ENCODE results near the gene ZYX. TPM values are rescaled to one million over a fixed set of nuclear protein-coding genes. Genes with fewer than 3 reads are reported as not detected.

The ZYX gene
- total and polyA plus RNA-seq, 9 of the 15 experiments (the other 6 are each of a cell fraction or from before 2014, with no cell fraction given): 1.8 to 130 (median 15.7) TPM

DNA sequence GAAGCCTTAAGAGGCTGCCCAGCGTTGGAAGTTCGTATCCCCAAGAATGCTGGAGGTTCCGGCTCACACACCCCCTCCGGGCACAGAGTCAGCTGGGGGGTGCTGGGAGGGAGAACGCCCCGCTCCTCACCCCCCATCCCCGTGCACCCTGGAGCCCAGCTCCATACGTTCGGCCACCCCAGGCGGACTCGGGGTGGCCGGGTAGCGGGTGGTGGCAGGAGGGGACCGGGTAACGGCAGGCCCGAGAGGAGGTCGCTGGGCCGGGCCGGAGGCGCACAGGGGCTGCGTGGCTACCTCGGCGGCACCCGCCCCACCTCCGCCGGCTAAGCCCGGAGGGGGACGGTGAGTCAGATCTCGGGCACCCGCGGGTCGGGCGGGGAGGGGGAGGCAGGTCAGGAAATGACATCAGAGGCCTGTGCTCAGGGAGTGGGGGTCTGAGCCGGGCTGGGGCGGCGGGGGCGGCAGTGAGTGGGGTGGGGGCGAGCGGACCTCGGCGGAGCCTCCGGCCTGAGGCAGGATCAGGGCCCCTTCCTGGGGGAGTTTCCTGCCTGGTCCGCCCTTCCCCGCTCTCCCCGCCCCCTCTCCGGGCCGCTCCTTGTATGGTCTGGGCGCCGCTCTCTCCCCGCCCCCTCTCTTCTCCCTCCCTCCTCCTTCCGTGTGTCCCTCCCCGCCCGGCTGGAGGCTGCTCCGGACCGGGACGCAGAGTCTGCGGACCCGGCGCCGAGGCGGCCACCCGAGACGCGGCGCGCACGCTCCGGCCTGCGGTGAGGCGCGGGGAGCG, at the start of gene ZYX (continued):
- TF ChIP-seq, protein P1, sequence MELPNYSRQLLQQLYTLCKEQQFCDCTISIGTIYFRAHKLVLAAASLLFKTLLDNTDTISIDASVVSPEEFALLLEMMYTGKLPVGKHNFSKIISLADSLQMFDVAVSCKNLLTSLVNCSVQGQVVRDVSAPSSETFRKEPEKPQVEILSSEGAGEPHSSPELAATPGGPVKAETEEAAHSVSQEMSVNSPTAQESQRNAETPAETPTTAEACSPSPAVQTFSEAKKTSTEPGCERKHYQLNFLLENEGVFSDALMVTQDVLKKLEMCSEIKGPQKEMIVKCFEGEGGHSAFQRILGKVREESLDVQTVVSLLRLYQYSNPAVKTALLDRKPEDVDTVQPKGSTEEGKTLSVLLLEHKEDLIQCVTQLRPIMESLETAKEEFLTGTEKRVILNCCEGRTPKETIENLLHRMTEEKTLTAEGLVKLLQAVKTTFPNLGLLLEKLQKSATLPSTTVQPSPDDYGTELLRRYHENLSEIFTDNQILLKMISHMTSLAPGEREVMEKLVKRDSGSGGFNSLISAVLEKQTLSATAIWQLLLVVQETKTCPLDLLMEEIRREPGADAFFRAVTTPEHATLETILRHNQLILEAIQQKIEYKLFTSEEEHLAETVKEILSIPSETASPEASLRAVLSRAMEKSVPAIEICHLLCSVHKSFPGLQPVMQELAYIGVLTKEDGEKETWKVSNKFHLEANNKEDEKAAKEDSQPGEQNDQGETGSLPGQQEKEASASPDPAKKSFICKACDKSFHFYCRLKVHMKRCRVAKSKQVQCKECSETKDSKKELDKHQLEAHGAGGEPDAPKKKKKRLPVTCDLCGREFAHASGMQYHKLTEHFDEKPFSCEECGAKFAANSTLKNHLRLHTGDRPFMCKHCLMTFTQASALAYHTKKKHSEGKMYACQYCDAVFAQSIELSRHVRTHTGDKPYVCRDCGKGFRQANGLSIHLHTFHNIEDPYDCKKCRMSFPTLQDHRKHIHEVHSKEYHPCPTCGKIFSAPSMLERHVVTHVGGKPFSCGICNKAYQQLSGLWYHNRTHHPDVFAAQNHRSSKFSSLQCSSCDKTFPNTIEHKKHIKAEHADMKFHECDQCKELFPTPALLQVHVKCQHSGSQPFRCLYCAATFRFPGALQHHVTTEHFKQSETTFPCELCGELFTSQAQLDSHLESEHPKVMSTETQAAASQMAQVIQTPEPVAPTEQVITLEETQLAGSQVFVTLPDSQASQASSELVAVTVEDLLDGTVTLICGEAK (IDR thresholded peaks at IDR 0.05): peak; percentile 48
- TF ChIP-seq, protein P1 (CRISPR knock-in tag; IDR thresholded peaks at IDR 0.05): no peak
- TF ChIP-seq ZNF274 (IDR thresholded peaks at IDR 0.05; ENCODE audit: borderline replicate concordance, low read depth, low read length): no peak
- TF ChIP-seq RB1 (IDR thresholded peaks at IDR 0.05; ENCODE audit: low read depth): peak; percentile 54
- TF ChIP-seq KAT7 (CRISPR knock-in tag; IDR thresholded peaks at IDR 0.05; ENCODE audit: borderline replicate concordance): peak; percentile 99
- TF ChIP-seq SUPT5H (IDR thresholded peaks at IDR 0.05): peak; percentile 93
- TF ChIP-seq ZNF75A (CRISPR knock-in tag; IDR thresholded peaks at IDR 0.05): no peak
- TF ChIP-seq, protein P2, sequence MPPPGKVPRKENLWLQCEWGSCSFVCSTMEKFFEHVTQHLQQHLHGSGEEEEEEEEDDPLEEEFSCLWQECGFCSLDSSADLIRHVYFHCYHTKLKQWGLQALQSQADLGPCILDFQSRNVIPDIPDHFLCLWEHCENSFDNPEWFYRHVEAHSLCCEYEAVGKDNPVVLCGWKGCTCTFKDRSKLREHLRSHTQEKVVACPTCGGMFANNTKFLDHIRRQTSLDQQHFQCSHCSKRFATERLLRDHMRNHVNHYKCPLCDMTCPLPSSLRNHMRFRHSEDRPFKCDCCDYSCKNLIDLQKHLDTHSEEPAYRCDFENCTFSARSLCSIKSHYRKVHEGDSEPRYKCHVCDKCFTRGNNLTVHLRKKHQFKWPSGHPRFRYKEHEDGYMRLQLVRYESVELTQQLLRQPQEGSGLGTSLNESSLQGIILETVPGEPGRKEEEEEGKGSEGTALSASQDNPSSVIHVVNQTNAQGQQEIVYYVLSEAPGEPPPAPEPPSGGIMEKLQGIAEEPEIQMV (tag; conservative IDR thresholded peaks at IDR 0.05; ENCODE audit: low read depth): peak; percentile 99
- TF ChIP-seq ELF1 (tag; IDR thresholded peaks at IDR 0.05): peak; percentile 87
- no peak for TF ChIP-seq TCF7L2 (IDR thresholded peaks at IDR 0.05; ENCODE audit: low read depth, low read length)
- TF ChIP-seq POLR2AphosphoS5 (IDR thresholded peaks at IDR 0.05; ENCODE audit: control insufficient read depth, insufficient read depth, low read depth, low read length): peak; percentile 87
- peak; percentile 13; the same call in 1 of the 2 replicates for TF ChIP-seq CEBPG (CRISPR knock-in tag; IDR thresholded peaks at IDR 0.05)
- no peak for TF ChIP-seq CEBPG (tag; conservative IDR thresholded peaks at IDR 0.05 in 1 of 2, IDR thresholded peaks at IDR 0.05 in 1 of 2)
- TF ChIP-seq ZNF584 (CRISPR knock-in tag; IDR thresholded peaks at IDR 0.05; ENCODE audit: low read depth): peak; percentile 68
- TF ChIP-seq, protein P3, sequence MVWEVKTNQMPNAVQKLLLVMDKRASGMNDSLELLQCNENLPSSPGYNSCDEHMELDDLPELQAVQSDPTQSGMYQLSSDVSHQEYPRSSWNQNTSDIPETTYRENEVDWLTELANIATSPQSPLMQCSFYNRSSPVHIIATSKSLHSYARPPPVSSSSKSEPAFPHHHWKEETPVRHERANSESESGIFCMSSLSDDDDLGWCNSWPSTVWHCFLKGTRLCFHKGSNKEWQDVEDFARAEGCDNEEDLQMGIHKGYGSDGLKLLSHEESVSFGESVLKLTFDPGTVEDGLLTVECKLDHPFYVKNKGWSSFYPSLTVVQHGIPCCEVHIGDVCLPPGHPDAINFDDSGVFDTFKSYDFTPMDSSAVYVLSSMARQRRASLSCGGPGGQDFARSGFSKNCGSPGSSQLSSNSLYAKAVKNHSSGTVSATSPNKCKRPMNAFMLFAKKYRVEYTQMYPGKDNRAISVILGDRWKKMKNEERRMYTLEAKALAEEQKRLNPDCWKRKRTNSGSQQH (CRISPR knock-in tag; IDR thresholded peaks at IDR 0.05): no peak
- peak; percentile 58 for TF ChIP-seq PHF20 (IDR thresholded peaks at IDR 0.05; ENCODE audit: partially characterized antibody)

Data from K562 (cell line).